HepG2 (cell line): Measurements from ENCODE around the gene RNF13. TPM values are rescaled to one million over a fixed set of nuclear protein-coding genes. Genes with fewer than 3 reads are reported as not detected.

Experiments
- ATF3 ChIP-seq: sonication (generic); formaldehyde crosslinking; IDR thresholded peaks from 2 replicates; pipeline ENCODE4 v1.4.0; 2020; ENCODE audit warnings: missing genetic modification reagents
- BHLHE40 ChIP-seq: IDR thresholded peaks from 2 replicates; pipeline ENCODE4 v1.6.1; 2011; ENCODE audit warnings: low read length, improper control_type of control experiment
- GABPB1 ChIP-seq: IDR thresholded peaks from 2 replicates; pipeline ENCODE4 v1.6.1; 2016; ENCODE audit warnings: mild to moderate bottlenecking, missing genetic modification reagents, moderate library complexity, missing compliant biosample characterization
- GATAD2A ChIP-seq: IDR thresholded peaks from 2 replicates; pipeline ENCODE4 v1.6.1; 2016
- HNF4G ChIP-seq, 2 experiments: sonication (generic) in 1 of 2; formaldehyde crosslinking in 1 of 2; IDR thresholded peaks; 2 replicates each; pipeline versions ENCODE4 v1.4.0 to v1.6.1; 2011 to 2020; ENCODE audit warnings: borderline replicate concordance in 2 of 2, low read depth in 2 of 2, mild to moderate bottlenecking in 2 of 2, low read length in 1 of 2, missing genetic modification reagents in 1 of 2, moderate library complexity in 1 of 2
- KMT2A ChIP-seq: sonication (generic); formaldehyde crosslinking; IDR thresholded peaks from 2 replicates; pipeline ENCODE4 v1.4.0; 2020; ENCODE audit warnings: missing genetic modification reagents
- MBNL3 ChIP-seq: fragments of 250-450 bp; sonication (Bioruptor Pico); conservative IDR thresholded peaks from 2 replicates; pipeline ENCODE4 v1.8.0; 2022; ENCODE audit warnings: mild to moderate bottlenecking, inconsistent platforms
- NAIF1 ChIP-seq: sonication (generic); formaldehyde crosslinking; IDR thresholded peaks from 2 replicates; pipeline ENCODE4 v1.5.0; 2020; ENCODE audit warnings: mild to moderate bottlenecking, missing genetic modification reagents, borderline replicate concordance
- RBFOX2 ChIP-seq: fragments of 200-400 bp; formaldehyde crosslinking; IDR thresholded peaks from 2 replicates; pipeline ENCODE4 v1.6.1; 2017; ENCODE audit warnings: low read depth, mild to moderate bottlenecking, low read length
- SIX4 ChIP-seq: sonication (generic); formaldehyde crosslinking; IDR thresholded peaks from 2 replicates; pipeline ENCODE4 v1.4.0; 2020; ENCODE audit warnings: missing genetic modification reagents
- SRF ChIP-seq: IDR thresholded peaks from 2 replicates; pipeline ENCODE4 v1.6.1; 2011; ENCODE audit warnings: mild to moderate bottlenecking, low read depth, low read length, moderate library complexity
- SRY ChIP-seq: sonication (generic); formaldehyde crosslinking; IDR thresholded peaks from 2 replicates; pipeline ENCODE4 v1.8.0; 2022; ENCODE audit warnings: mild to moderate bottlenecking, missing genetic modification reagents
- TEF ChIP-seq: sonication (generic); formaldehyde crosslinking; IDR thresholded peaks from 2 replicates; pipeline ENCODE4 v1.5.0; 2020; ENCODE audit warnings: missing genetic modification reagents
- U2AF2 ChIP-seq: fragments of 200-400 bp; formaldehyde crosslinking; IDR thresholded peaks from 2 replicates; pipeline ENCODE4 v1.6.1; 2017; ENCODE audit warnings: low read depth, mild to moderate bottlenecking, low read length
- ZBTB3 ChIP-seq: sonication (generic); formaldehyde crosslinking; IDR thresholded peaks from 2 replicates; pipeline ENCODE4 v1.4.0; 2020; ENCODE audit warnings: low read depth, mild to moderate bottlenecking, moderate library complexity, missing genetic modification reagents, borderline replicate concordance
- ZNF607 ChIP-seq: sonication (generic); formaldehyde crosslinking; IDR thresholded peaks from 2 replicates; pipeline ENCODE4 v1.5.1; 2020; ENCODE audit warnings: missing genetic modification reagents, mild to moderate bottlenecking, borderline replicate concordance
- ZNF704 ChIP-seq: sonication (generic); formaldehyde crosslinking; IDR thresholded peaks from 2 replicates; pipeline ENCODE4 v1.8.1; 2023; ENCODE audit warnings: mild to moderate bottlenecking, inconsistent platforms, moderate library complexity, missing genetic modification reagents, borderline replicate concordance
- ZNF724P ChIP-seq: sonication (generic); formaldehyde crosslinking; IDR thresholded peaks from 2 replicates; pipeline ENCODE4 v1.8.0; 2022; ENCODE audit warnings: missing genetic modification reagents, borderline replicate concordance
- ZNF749 ChIP-seq: sonication (generic); formaldehyde crosslinking; IDR thresholded peaks from 2 replicates; pipeline ENCODE4 v1.8.0; 2022; ENCODE audit warnings: mild to moderate bottlenecking, missing genetic modification reagents, moderate library complexity, borderline replicate concordance
- ZNF800 ChIP-seq: sonication (generic); formaldehyde crosslinking; IDR thresholded peaks from 2 replicates; pipeline ENCODE4 v1.4.0; 2020; ENCODE audit warnings: missing genetic modification reagents
- ZNF850 ChIP-seq: sonication (generic); formaldehyde crosslinking; conservative IDR thresholded peaks from 2 replicates; pipeline ENCODE4 v1.9.0; 2021; ENCODE audit warnings: mild to moderate bottlenecking, missing genetic modification reagents
- ZNF879 ChIP-seq: sonication (generic); formaldehyde crosslinking; IDR thresholded peaks from 2 replicates; pipeline ENCODE4 v1.8.1; 2023; ENCODE audit warnings: missing genetic modification reagents
- ZSCAN31 ChIP-seq: sonication (generic); formaldehyde crosslinking; IDR thresholded peaks from 2 replicates; pipeline ENCODE4 v1.5.0; 2020; ENCODE audit warnings: low read depth, mild to moderate bottlenecking, missing genetic modification reagents
- polyA plus RNA-seq, 8 experiments: library from polyadenylated mRNA; depleted of rRNA in 3 of 8; stranded (reverse) in 7 of 8; unstranded in 1 of 8; fragments of >200 nt; fragmentation: Illumina TruSeq in 4 of 8; extraction: Trizol in 4 of 8; gene quantifications; 2 replicates each; pipeline versions ENCODE4 v1.2.1 to v1.2.3, GENCODE V29; 2011 to 2016; ENCODE audit warnings: low read depth in 4 of 8, missing spikeins in 1 of 8, mixed read lengths in 1 of 8; ENCODE audit not compliant: insufficient read depth in 1 of 8
- total RNA-seq, 5 experiments: library from RNA; depleted of rRNA; stranded (reverse); fragments of >200 nt; fragmentation: Illumina TruSeq; extraction: Trizol; gene quantifications; 2 replicates each; pipeline ENCODE4 v1.2.3, GENCODE V29; 2016; ENCODE audit warnings: low read depth in 1 of 5

The RNF13 gene
- total and polyA plus RNA-seq, 2 of the 13 experiments (the other 11 are each of a cell fraction or from before 2014, with no cell fraction given) = 39.8 to 46.0 TPM

GRCh38 chr3:149812606-149813366 lies at the start of gene RNF13 (continued):
- TF ChIP-seq HNF4G (IDR thresholded peaks at IDR 0.05; ENCODE audit: borderline replicate concordance, low read depth, low read length) (no peak), HNF4G (CRISPR knock-in tag; IDR thresholded peaks at IDR 0.05; ENCODE audit: borderline replicate concordance, low read depth) (peak; percentile 24), TEF (CRISPR knock-in tag) (no peak), NAIF1 (CRISPR knock-in tag) (0 out of 2 replicates have a peak, but pooled peaks have one; percentile 58), ZNF607 (CRISPR knock-in tag) (peak; percentile 58; the same call in 1 of the 2 replicates), ZNF724P (CRISPR knock-in tag) (peak; percentile 80; the same call in 1 of the 2 replicates), ZNF800 (CRISPR knock-in tag) (peak; percentile 45; the same call in 1 of the 2 replicates), ZBTB3 (CRISPR knock-in tag) (peak; percentile 65; the same call in 1 of the 2 replicates), RBFOX2 (peak; percentile 88), U2AF2 (no peak), ZNF704 (CRISPR knock-in tag) (peak; percentile 86; the same call in 1 of the 2 replicates), KMT2A (peak; percentile 67; the same call in 1 of the 2 replicates), ATF3 (CRISPR knock-in tag) (no peak; the same call in 1 of the 2 replicates), BHLHE40 (0 out of 2 replicates have a peak, but pooled peaks have one; percentile 30), MBNL3 (no peak), ZNF749 (CRISPR knock-in tag) (0 out of 2 replicates have a peak, but pooled peaks have one; percentile 64), ZSCAN31 (CRISPR knock-in tag) (peak; percentile 69; the same call in 1 of the 2 replicates), SIX4 (CRISPR knock-in tag) (no peak), ZNF850 (CRISPR knock-in tag) (0 out of 2 replicates have a peak, but pooled peaks have one; percentile 59), SRY (CRISPR knock-in tag) (peak; percentile 39; the same call in 1 of the 2 replicates), GABPB1 (CRISPR knock-in tag) (peak; percentile 94), GATAD2A (CRISPR knock-in tag) (peak; percentile 51), ZNF879 (peak; percentile 92; the same call in 1 of the 2 replicates), SRF (peak; percentile 47; the same call in 1 of the 2 replicates)
